GM10248 (cell line): ENCODE data around the gene TSPAN14.

ENCODE experiments used
- CTCF ChIA-PET: fragments of 300-600 bp; sonication (Branson Sonifier 250); formaldehyde crosslinking; extraction: SDS; loops from one replicate; lab custom pipeline; 2021; ENCODE audit warnings: antibody characterized with exemption; lab: Yijun Ruan, JAX
- POLR2A ChIA-PET: fragments of 350-650 bp; sonication (Branson Sonifier 250); formaldehyde crosslinking; extraction: SDS; loops from one replicate; lab custom pipeline; 2020; ENCODE audit warnings: antibody characterized with exemption; lab: Yijun Ruan, JAX
- DNase-seq: peaks from one replicate; pipeline ENCODE4 v3.0.0; 2012; ENCODE audit errors: extremely low spot score
- CTCF ChIP-seq: IDR thresholded peaks from 2 replicates; pipeline ENCODE4 v1.5.1; 2012; ENCODE audit warnings: mild to moderate bottlenecking, low read depth; ENCODE audit errors: extremely low read depth, missing control alignments, control extremely low read depth

TSPAN14 gene

GRCh38 chr10:80498833-80499741 is 45.0 kb downstream of the TSPAN14 start:
- no peak for DNase-seq
- ChIA-PET CTCF (interaction anchor here (1.1 to 27.0 kb wide), 9 partner anchors 8 to 163 kb away, joined by 3 to 1060 read pairs (median 6); partner anchors contain the start of gene TSPAN14), POLR2A (no interaction called here)
- TF ChIP-seq CTCF, result no peak

GRCh38 chr10:80500572-80501380 is 46.7 kb downstream of the TSPAN14 start:
- no peak for TF ChIP-seq CTCF
- POLR2A ChIA-PET, result no interaction called here
- peak; percentile 62 for DNase-seq
- CTCF ChIA-PET, result interaction anchor here (0.7 to 27.0 kb wide), 10 partner anchors 10 to 125 kb away, joined by 3 to 1060 read pairs (median 6); partner anchors contain the start of gene TSPAN14

GRCh38 chr10:80501381-80501912 is 47.3 kb downstream of the TSPAN14 start:
- no peak for DNase-seq
- ChIA-PET CTCF (interaction anchor here (1.1 to 27.0 kb wide), 8 partner anchors 10 to 126 kb away, joined by 3 to 1060 read pairs (median 6); partner anchors contain the start of gene TSPAN14), POLR2A (no interaction called here)
- TF ChIP-seq CTCF, result no peak

GRCh38 chr10:80501913-80502521 is 47.9 kb downstream of the TSPAN14 start:
- no peak for DNase-seq
- CTCF ChIA-PET, result interaction anchor here (1.1 to 27.0 kb wide), 7 partner anchors 9 to 127 kb away, joined by 3 to 1060 read pairs (median 6); partner anchors contain the start of gene TSPAN14
- POLR2A ChIA-PET, result no interaction called here
- TF ChIP-seq CTCF, result no peak

- TF ChIP-seq CTCF, result no peak
- DNase-seq, result no peak
- POLR2A ChIA-PET, result no interaction called here
- CTCF ChIA-PET, result interaction anchor here (0.7 to 27.0 kb wide), 12 partner anchors 12 to 125 kb away, joined by 3 to 1060 read pairs (median 8); partner anchors contain the start of genes PRXL2A and TSPAN14
Measured at GRCh38 chr10:80502621-80503583, 48.8 kb downstream of the TSPAN14 start.
